ENCODE measurements around the gene TGFBR3.

The TGFBR3 gene

DNA sequence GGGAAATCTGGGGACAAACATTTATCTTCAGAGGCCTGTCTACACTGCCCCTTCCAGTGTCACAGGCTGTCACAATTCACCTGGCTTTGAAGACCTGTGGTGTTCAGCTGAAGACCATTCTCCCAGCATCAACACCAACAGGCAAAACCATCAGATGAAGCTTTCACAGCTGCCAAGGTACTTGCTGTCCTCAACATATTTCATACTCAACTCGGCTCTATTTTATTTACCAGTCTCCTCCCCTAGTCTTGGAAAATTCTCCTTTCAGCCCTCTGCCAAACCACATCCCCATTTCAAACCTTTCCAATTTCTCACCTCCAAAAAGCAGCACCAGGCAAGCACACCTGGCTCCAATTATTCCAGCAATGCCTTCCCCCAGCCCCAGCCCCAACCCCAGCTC, 108.8 kb downstream of the TGFBR3 start (continued):
- TF ChIP-seq, protein P1, sequence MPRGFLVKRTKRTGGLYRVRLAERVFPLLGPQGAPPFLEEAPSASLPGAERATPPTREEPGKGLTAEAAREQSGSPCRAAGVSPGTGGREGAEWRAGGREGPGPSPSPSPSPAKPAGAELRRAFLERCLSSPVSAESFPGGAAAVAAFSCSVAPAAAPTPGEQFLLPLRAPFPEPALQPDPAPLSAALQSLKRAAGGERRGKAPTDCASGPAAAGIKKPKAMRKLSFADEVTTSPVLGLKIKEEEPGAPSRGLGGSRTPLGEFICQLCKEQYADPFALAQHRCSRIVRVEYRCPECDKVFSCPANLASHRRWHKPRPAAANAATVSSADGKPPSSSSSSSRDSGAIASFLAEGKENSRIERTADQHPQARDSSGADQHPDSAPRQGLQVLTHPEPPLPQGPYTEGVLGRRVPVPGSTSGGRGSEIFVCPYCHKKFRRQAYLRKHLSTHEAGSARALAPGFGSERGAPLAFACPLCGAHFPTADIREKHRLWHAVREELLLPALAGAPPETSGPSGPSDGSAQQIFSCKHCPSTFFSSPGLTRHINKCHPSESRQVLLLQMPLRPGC (tag by site-specific recombination; IDR thresholded peaks at IDR 0.05): no peak

DNA sequence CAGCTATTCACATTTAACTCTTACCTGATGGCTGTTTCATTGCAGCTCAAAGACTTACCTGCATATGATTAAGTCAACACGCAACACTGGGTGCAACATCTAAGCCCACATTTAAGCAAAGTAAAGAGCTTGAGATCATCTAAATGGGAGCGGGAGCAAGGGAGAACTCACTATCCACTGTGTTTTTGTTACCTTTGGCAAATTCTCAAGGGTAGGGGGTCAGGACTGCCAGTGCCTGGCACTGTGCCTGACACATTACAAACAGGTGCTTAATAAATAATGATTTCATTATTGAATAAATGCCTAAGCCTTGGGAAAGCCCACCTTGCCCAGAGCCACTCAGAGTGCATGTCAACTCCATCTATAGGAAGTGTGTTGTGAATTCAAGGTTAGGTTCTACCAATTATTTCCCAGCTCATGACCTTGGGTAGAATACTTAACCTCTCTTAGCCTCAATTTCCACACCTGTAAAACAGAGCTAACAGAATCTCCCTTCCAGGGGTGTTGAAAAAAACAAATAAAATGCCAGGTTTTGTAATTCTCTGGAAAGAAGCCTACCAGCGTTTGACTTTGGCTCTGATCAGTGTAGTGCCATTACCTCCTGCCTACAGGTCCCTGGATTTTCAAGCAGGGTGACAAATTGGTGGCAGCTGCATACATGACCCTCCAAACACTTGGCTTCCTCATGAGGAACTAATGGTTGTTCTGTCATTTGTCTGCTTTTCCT, 109.7 kb downstream of the TGFBR3 start:
- CTCF ChIA-PET: interaction anchor here (0.7 kb wide), 1 partner anchor 151 kb away, joined by 3 read pairs; no protein-coding TSS in a partner anchor
- no peak overlapping the region for H3K27ac ChIP-seq (ENCODE audit: extremely low read depth, low read depth, low read length)
- TF ChIP-seq, protein P2, sequence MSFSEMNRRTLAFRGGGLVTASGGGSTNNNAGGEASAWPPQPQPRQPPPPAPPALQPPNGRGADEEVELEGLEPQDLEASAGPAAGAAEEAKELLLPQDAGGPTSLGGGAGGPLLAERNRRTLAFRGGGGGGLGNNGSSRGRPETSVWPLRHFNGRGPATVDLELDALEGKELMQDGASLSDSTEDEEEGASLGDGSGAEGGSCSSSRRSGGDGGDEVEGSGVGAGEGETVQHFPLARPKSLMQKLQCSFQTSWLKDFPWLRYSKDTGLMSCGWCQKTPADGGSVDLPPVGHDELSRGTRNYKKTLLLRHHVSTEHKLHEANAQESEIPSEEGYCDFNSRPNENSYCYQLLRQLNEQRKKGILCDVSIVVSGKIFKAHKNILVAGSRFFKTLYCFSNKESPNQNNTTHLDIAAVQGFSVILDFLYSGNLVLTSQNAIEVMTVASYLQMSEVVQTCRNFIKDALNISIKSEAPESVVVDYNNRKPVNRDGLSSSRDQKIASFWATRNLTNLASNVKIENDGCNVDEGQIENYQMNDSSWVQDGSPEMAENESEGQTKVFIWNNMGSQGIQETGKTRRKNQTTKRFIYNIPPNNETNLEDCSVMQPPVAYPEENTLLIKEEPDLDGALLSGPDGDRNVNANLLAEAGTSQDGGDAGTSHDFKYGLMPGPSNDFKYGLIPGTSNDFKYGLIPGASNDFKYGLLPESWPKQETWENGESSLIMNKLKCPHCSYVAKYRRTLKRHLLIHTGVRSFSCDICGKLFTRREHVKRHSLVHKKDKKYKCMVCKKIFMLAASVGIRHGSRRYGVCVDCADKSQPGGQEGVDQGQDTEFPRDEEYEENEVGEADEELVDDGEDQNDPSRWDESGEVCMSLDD (tag by site-specific recombination; IDR thresholded peaks at IDR 0.05): no peak
- TF ChIP-seq ZNF626 (tag by site-specific recombination; IDR thresholded peaks at IDR 0.05) (no peak), ZFHX2 (tag by site-specific recombination; conservative IDR thresholded peaks at IDR 0.05) (no peak), ZNF621 (tag by site-specific recombination; IDR thresholded peaks at IDR 0.05) (no peak), ZNF48 (tag by site-specific recombination; IDR thresholded peaks at IDR 0.05) (no peak), ZNF837 (tag by site-specific recombination; IDR thresholded peaks at IDR 0.05) (no peak), ZNF112 (tag by site-specific recombination; IDR thresholded peaks at IDR 0.05) (no peak), ZNF23 (tag by site-specific recombination; IDR thresholded peaks at IDR 0.05; ENCODE audit: borderline replicate concordance) (no peak), ZNF19 (tag by site-specific recombination; IDR thresholded peaks at IDR 0.05; ENCODE audit: low read depth) (no peak), KLF1 (tag by site-specific recombination; IDR thresholded peaks at IDR 0.05) (no peak), ZNF555 (tag by site-specific recombination; conservative IDR thresholded peaks at IDR 0.05) (no peak)
- TF ChIP-seq, protein P3, sequence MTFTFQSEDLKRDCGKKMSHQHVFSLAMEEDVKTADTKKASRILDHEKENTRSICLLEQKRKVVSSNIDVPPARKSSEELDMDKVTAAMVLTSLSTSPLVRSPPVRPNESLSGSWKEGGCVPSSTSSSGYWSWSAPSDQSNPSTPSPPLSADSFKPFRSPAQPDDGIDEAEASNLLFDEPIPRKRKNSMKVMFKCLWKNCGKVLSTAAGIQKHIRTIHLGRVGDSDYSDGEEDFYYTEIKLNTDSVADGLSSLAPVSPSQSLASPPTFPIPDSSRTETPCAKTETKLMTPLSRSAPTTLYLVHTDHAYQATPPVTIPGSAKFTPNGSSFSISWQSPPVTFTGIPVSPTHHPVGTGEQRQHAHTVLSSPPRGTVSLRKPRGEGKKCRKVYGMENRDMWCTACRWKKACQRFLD (tag by site-specific recombination; IDR thresholded peaks at IDR 0.05): no peak
- TF ChIP-seq, protein P4, sequence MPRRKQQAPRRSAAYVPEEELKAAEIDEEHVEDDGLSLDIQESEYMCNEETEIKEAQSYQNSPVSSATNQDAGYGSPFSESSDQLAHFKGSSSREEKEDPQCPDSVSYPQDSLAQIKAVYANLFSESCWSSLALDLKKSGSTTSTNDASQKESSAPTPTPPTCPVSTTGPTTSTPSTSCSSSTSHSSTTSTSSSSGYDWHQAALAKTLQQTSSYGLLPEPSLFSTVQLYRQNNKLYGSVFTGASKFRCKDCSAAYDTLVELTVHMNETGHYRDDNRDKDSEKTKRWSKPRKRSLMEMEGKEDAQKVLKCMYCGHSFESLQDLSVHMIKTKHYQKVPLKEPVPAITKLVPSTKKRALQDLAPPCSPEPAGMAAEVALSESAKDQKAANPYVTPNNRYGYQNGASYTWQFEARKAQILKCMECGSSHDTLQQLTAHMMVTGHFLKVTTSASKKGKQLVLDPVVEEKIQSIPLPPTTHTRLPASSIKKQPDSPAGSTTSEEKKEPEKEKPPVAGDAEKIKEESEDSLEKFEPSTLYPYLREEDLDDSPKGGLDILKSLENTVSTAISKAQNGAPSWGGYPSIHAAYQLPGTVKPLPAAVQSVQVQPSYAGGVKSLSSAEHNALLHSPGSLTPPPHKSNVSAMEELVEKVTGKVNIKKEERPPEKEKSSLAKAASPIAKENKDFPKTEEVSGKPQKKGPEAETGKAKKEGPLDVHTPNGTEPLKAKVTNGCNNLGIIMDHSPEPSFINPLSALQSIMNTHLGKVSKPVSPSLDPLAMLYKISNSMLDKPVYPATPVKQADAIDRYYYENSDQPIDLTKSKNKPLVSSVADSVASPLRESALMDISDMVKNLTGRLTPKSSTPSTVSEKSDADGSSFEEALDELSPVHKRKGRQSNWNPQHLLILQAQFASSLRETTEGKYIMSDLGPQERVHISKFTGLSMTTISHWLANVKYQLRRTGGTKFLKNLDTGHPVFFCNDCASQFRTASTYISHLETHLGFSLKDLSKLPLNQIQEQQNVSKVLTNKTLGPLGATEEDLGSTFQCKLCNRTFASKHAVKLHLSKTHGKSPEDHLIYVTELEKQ (tag by site-specific recombination; IDR thresholded peaks at IDR 0.05; ENCODE audit: borderline replicate concordance): no peak
- H3K4me3 ChIP-seq (ENCODE audit: low read depth, low read length): no peak overlapping the region
- H3K9me3 ChIP-seq (ENCODE audit: control insufficient read depth, insufficient read depth, low read depth, low read length): no peaks in the 10 kb centered on the region
- no peaks in the 10 kb centered on the region for H3K36me3 ChIP-seq (ENCODE audit: control insufficient read depth in 2 of 2, insufficient read depth in 1 of 2, low read length in 2 of 2)
- H3K4me1 ChIP-seq (ENCODE audit: control insufficient read depth, insufficient read depth, low read length): 0 out of 2 replicates have a peak, but pooled peaks cover 2% of the 10 kb centered on the region
- POLR2A ChIA-PET: no interaction called here
